ENCODE data around the gene IGDCC3. TPM values are rescaled to one million over a fixed set of nuclear protein-coding genes. Genes with fewer than 3 reads are reported as not detected.

The IGDCC3 gene
- total and polyA plus RNA-seq, 2 of the 8 experiments (the other 6 are each of a cell fraction or from before 2014, with no cell fraction given), result 26.8 to 45.7 TPM

- H4K91ac ChIP-seq (replicated peaks; ENCODE audit: insufficient read length, low read length), result no peak overlapping the region
- H2AFZ ChIP-seq (ENCODE audit: low read length), result no peak overlapping the region
- H3K14ac ChIP-seq (ENCODE audit: insufficient read length), result no peak overlapping the region
- H4K8ac ChIP-seq (ENCODE audit: extremely low read depth, insufficient read depth, low read length), result no peak overlapping the region
- H4K20me1 ChIP-seq (replicated peaks in 1 of 2; ENCODE audit: control insufficient read depth in 1 of 2, insufficient read depth in 2 of 2, low read length in 2 of 2), result no peaks in the 10 kb centered on the region
- H2BK12ac ChIP-seq (ENCODE audit: low read depth, low read length), result no peak overlapping the region
- no peak overlapping the region; the same call in 1 of the 2 replicates for H2BK20ac ChIP-seq (ENCODE audit: low read length)
- FAIRE-seq, result no peak
- H2BK120ac ChIP-seq (replicated peaks; ENCODE audit: low read depth, low read length), result peak overlapping the region; percentile 87
- ChIA-PET POLR2A (ENCODE audit: partially characterized antibody) (interaction anchor here (0.6 to 8.3 kb wide), 78 partner anchors 9 to 576 kb away, joined by 3 to 138 read pairs (median 4); partner anchors contain the start of genes CLPX, DPP8, IGDCC3 and IGDCC4), CTCF (ENCODE audit: partially characterized antibody) (interaction anchor here (0.7 to 3.4 kb wide), 13 partner anchors 8 to 118 kb away, joined by 3 to 13 read pairs (median 4); no protein-coding TSS in a partner anchor)
- H2AK5ac ChIP-seq (ENCODE audit: low read depth, low read length), result no peak overlapping the region
- no peak overlapping the region for H3K4ac ChIP-seq (replicated peaks; ENCODE audit: insufficient read length, low read depth, low read length)
- H3K27me3 ChIP-seq (replicated peaks in 1 of 4; ENCODE audit: control insufficient read depth in 3 of 4, extremely low read depth in 1 of 4, insufficient read depth in 3 of 4, low read length in 3 of 4), result no peaks in the 10 kb centered on the region
- no peak overlapping the region for H2BK15ac ChIP-seq (ENCODE audit: low read length)
- no peak overlapping the region for H3K27ac ChIP-seq (ENCODE audit: low read depth, low read length)
- no peak overlapping the region for H2BK5ac ChIP-seq (ENCODE audit: low read depth, low read length)
- H3K79me2 ChIP-seq (ENCODE audit: control insufficient read depth in 1 of 2, insufficient read depth in 2 of 2, low read length in 2 of 2), result no peaks in the 10 kb centered on the region
- peaks cover 0 to 3% (median under 1%) of the 10 kb centered on the region in 4 experiments; a peak in 1 of 7 replicates for H3K4me1 ChIP-seq (replicated peaks in 1 of 4; ENCODE audit: control insufficient read depth in 3 of 4, insufficient read depth in 4 of 4, low read length in 3 of 4)
- H3K79me1 ChIP-seq (ENCODE audit: low read depth, low read length), result no peaks in the 10 kb centered on the region
- 0 out of 2 replicates have a peak, but pooled peaks cover 4% of the 10 kb centered on the region for H3K23me2 ChIP-seq (ENCODE audit: low read depth, low read length)
- peak overlapping the region; percentile 19 to 26; a peak in 2 of 4 replicates for H3K4me2 ChIP-seq (ENCODE audit: insufficient read depth in 1 of 2, low read depth in 2 of 2, low read length in 2 of 2)
- no peak overlapping the region for H3K23ac ChIP-seq (ENCODE audit: insufficient read length)
- no peak overlapping the region for H4K5ac ChIP-seq (ENCODE audit: insufficient read length, low read depth, low read length)
- H3K4me3 ChIP-seq (ENCODE audit: extremely low read depth in 1 of 4, insufficient read depth in 2 of 4, low read depth in 3 of 4, low read length in 4 of 4), result no peak overlapping the region
- DNase-seq (ENCODE audit: low read depth in 1 of 2, low spot score in 2 of 2), result no peak
- 0 out of 2 replicates have a peak overlapping the region, but pooled peaks have one; percentile 4 for H3K18ac ChIP-seq (ENCODE audit: extremely low read depth, low read length)
- TF ChIP-seq POLR2AphosphoS5 (IDR thresholded peaks at IDR 0.05; ENCODE audit: low read depth, low read length) (no peak), KDM1A (IDR thresholded peaks at IDR 0.05; ENCODE audit: borderline replicate concordance, low read length) (peak; percentile 53; the same call in 1 of the 2 replicates)
- H3K36me3 ChIP-seq (ENCODE audit: control insufficient read depth in 2 of 4, insufficient read depth in 4 of 4, low read length in 3 of 4), result no peaks in the 10 kb centered on the region
- H3K9me3 ChIP-seq (ENCODE audit: insufficient read depth in 2 of 2, low read depth in 1 of 2, low read length in 1 of 2), result peaks cover 0 to 2% of the 10 kb centered on the region in 2 experiments; a peak in 1 of 4 replicates
- 76% methylated on average over 14 of the region's 14 CpGs; no CpG with 5 or more reads in 1 of the 2 experiments for WGBS, 2 experiments (ENCODE audit: extremely low coverage in 1 of 2, insufficient coverage in 1 of 2, insufficient read length in 1 of 2, insufficient replicate concordance in 2 of 2, low coverage in 1 of 2, low lambda C conversion rate in 2 of 2, missing lambda C conversion rate in 1 of 2)
- no peak overlapping the region for H3K56ac ChIP-seq (replicated peaks; ENCODE audit: insufficient read length, low read depth, low read length)
- no peak overlapping the region for H3K9ac ChIP-seq (replicated peaks in 1 of 4; ENCODE audit: extremely low read depth in 1 of 4, low read depth in 3 of 4, low read length in 3 of 4)
These were observed 72.5 kb downstream of the IGDCC3 start for GRCh38 chr15:65305150-65305758.

Data from H1 (cell line).